Naive thymus-derived CD8-positive, alpha-beta T cell (primary cell): ENCODE results near the gene IPPK. TPM values are rescaled to one million over a fixed set of nuclear protein-coding genes. Genes with fewer than 3 reads are reported as not detected.
"Not testable (repeated sequence)": the region's sequence is repeated elsewhere in the genome, so short reads cannot be mapped to it uniquely, and the experiment has no call there.

Experiments
- ATAC-seq, 2 donors: fragments of 150-1000 bp; cut with Tn5 transposase in 1 of 2; sonication (Bioruptor Pico), chemical (Tn5 transposase) in 1 of 2; 1 replicate in 1 of 2; 2 replicates in 1 of 2; pipeline ENCODE4 v1.10.0; 2021; ENCODE audit warnings: mild to moderate bottlenecking in 2 of 2, moderate library complexity in 2 of 2
- POLR2A ChIA-PET: fragments of 350-600 bp; sonication (Branson Sonifier 250); formaldehyde crosslinking; loops from one replicate; lab custom pipeline; 2021; ENCODE audit warnings: antibody characterized with exemption; lab: Charles Lee
- DNase-seq, 10 donors: peaks; one replicate each; pipeline versions ENCODE4 v3.0.0 to v3.0.0-alpha.2; 2020 to 2022
- H3K27ac Mint-ChIP-seq, 10 donors: one replicate each; pipeline ENCODE4 v1.8.0; 2020 to 2022; ENCODE audit warnings: mild to moderate bottlenecking in 10 of 10, mixed read lengths in 10 of 10, moderate library complexity in 4 of 10, inconsistent platforms in 1 of 10
- H3K27me3 Mint-ChIP-seq, 5 donors: one replicate each; pipeline ENCODE4 v1.8.0; 2021 to 2022; ENCODE audit warnings: mixed read lengths in 5 of 5
- H3K36me3 Mint-ChIP-seq, 3 donors: one replicate each; pipeline ENCODE4 v1.8.0; 2020 to 2022; ENCODE audit warnings: mixed read lengths in 3 of 3, mild to moderate bottlenecking in 2 of 3, inconsistent platforms in 1 of 3
- H3K4me1 Mint-ChIP-seq, 4 donors: one replicate each; pipeline ENCODE4 v1.8.0; 2021 to 2022; ENCODE audit warnings: mixed read lengths in 4 of 4
- H3K4me3 Mint-ChIP-seq, 10 donors: one replicate each; pipeline ENCODE4 v1.8.0; 2020 to 2022; ENCODE audit warnings: mild to moderate bottlenecking in 10 of 10, mixed read lengths in 10 of 10, moderate library complexity in 6 of 10, inconsistent platforms in 1 of 10
- H3K9me3 Mint-ChIP-seq, 9 donors: one replicate each; pipeline ENCODE4 v1.8.0; 2020 to 2022; ENCODE audit warnings: mixed read lengths in 9 of 9, mild to moderate bottlenecking in 3 of 9, inconsistent platforms in 1 of 9, moderate library complexity in 1 of 9
- polyA plus RNA-seq, 3 donors: library from polyadenylated mRNA; unstranded; fragments of 300-500 nt; fragmentation: Illumina TruSeq; gene quantifications; one replicate each; pipeline ENCODE4 v1.2.3, GENCODE V29; 2021
- total RNA-seq, 8 experiments: library from RNA in 2 of 8; stranded (reverse) in 2 of 8; gene quantifications; one replicate each; pipeline ENCODE4 v1.2.3 and lab custom pipeline; 2021 to 2026

The IPPK gene
- total and polyA plus RNA-seq, 5 experiments from 2014 or later, result 4.4 to 9.3 (median 8.5) TPM

DNA sequence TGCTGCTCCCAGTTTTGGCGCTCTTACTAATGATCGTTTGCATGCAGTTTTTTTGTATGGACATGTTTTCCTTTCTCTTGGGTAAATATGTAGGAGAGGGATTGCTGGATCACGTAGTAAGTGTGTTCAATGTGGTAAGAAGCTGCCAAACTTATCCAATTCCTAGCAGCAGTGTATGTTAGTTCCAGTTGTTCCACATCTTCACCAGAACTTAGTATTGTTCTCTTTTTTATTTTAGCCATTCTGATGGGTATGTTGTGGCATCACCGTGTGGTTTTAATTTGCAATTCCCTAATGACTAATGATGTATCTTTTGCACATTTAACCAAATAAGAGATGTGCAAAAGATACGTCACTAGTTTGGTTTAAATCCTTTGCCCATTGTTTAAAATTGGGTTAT is 65.9 kb downstream of the IPPK start:
- Mint-ChIP-seq H3K9me3 (peaks cover 0 to 32% (median 12%) of the 10 kb centered on the region in 9 donors), H3K27me3 (no peaks in the 10 kb centered on the region), H3K36me3 (peaks cover 0 to 9% (median 0%) of the 10 kb centered on the region in 3 donors), H3K4me3 (no peak overlapping the region), H3K4me1 (peaks cover 0 to 3% (median 0%) of the 10 kb centered on the region in 4 donors), H3K27ac (no peak overlapping the region)
- no peak for ATAC-seq
- POLR2A ChIA-PET, result no interaction called here
- DNase-seq, result no peak

GRCh38 chr9:92603100-92603499 is 66.8 kb downstream of the IPPK start:
- no peak overlapping the region for H3K4me3 Mint-ChIP-seq
- H3K9me3 Mint-ChIP-seq, result peaks cover 0 to 32% (median 12%) of the 10 kb centered on the region in 9 donors

GRCh38 chr9:92602413-92602812 is 67.5 kb downstream of the IPPK start:
- ATAC-seq (no peak), DNase-seq (no peak)
- peaks cover 0 to 9% (median 0%) of the 10 kb centered on the region in 3 donors for H3K36me3 Mint-ChIP-seq
- peaks cover 0 to 3% (median 0%) of the 10 kb centered on the region in 4 donors for H3K4me1 Mint-ChIP-seq
- H3K27ac Mint-ChIP-seq, result peak overlapping the region in 1 of 10 donors; percentile 51
- POLR2A ChIA-PET, result no interaction called here
- no peaks in the 10 kb centered on the region for H3K27me3 Mint-ChIP-seq
- no peak overlapping the region for H3K4me3 Mint-ChIP-seq
- peaks cover 0 to 32% (median 12%) of the 10 kb centered on the region in 9 donors for H3K9me3 Mint-ChIP-seq

More at GRCh38 chr9:92603100-92603499, 66.8 kb downstream of the IPPK start:
- no peaks in the 10 kb centered on the region for H3K27me3 Mint-ChIP-seq
- peaks cover 0 to 3% (median 0%) of the 10 kb centered on the region in 4 donors for H3K4me1 Mint-ChIP-seq
- POLR2A ChIA-PET, result no interaction called here
- no peak overlapping the region for H3K27ac Mint-ChIP-seq
- H3K36me3 Mint-ChIP-seq, result peaks cover 0 to 9% (median 0%) of the 10 kb centered on the region in 3 donors
- DNase-seq, result no peak
- no peak for ATAC-seq

DNA sequence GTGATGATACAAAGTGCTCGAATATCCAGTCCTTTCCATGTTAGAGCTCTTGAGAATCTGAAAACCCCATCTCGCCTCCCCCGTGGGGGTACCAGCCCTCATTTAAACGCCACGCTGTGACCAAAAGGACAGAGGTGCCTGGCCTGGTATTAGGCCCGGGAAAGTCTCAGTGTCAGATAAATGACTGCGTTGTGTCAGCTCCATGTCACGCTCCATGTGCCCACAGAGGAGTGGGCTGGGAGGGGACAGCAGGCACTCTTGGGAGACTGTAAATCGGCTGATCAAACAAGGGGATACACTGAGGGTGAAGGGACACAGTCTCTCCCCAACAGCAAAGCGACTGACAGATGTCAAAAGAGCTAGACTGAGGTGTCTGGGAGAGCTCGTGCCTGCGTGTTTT is 68.5 kb downstream of the IPPK start:
- no peak overlapping the region for H3K27ac Mint-ChIP-seq
- DNase-seq, result no peak
- H3K9me3 Mint-ChIP-seq, result peaks cover 0 to 32% (median 12%) of the 10 kb centered on the region in 9 donors
- POLR2A ChIA-PET, result no interaction called here
- peaks cover 0 to 9% (median 0%) of the 10 kb centered on the region in 3 donors for H3K36me3 Mint-ChIP-seq
- H3K4me3 Mint-ChIP-seq, result no peak overlapping the region
- H3K27me3 Mint-ChIP-seq, result no peaks in the 10 kb centered on the region
- H3K4me1 Mint-ChIP-seq, result peaks cover 0 to 3% (median 1%) of the 10 kb centered on the region in 4 donors
- ATAC-seq, result no peak

- POLR2A ChIA-PET, result no interaction called here
- no peak for ATAC-seq
- peaks cover 0 to 3% (median 1%) of the 10 kb centered on the region in 4 donors for H3K4me1 Mint-ChIP-seq
- H3K4me3 Mint-ChIP-seq, result no peak overlapping the region
- DNase-seq, result no peak
- H3K27ac Mint-ChIP-seq, result no peak overlapping the region
- peaks cover 0 to 32% (median 12%) of the 10 kb centered on the region in 9 donors for H3K9me3 Mint-ChIP-seq
- H3K27me3 Mint-ChIP-seq, result no peaks in the 10 kb centered on the region
- peaks cover 0 to 9% (median 0%) of the 10 kb centered on the region in 3 donors for H3K36me3 Mint-ChIP-seq
Observed at GRCh38 chr9:92600462-92601261, 69.3 kb downstream of the IPPK start.

GRCh38 chr9:92599938-92600461 is 69.9 kb downstream of the IPPK start:
- no peaks in the 10 kb centered on the region for H3K27me3 Mint-ChIP-seq
- no peak overlapping the region for H3K27ac Mint-ChIP-seq
- H3K4me3 Mint-ChIP-seq, result no peak overlapping the region
- no peak for DNase-seq
- H3K9me3 Mint-ChIP-seq, result peaks cover 0 to 26% (median 9%) of the 10 kb centered on the region in 9 donors
- peaks cover 0 to 3% (median 1%) of the 10 kb centered on the region in 4 donors for H3K4me1 Mint-ChIP-seq
- POLR2A ChIA-PET, result no interaction called here
- ATAC-seq, result no peak
- peaks cover 0 to 9% (median 0%) of the 10 kb centered on the region in 3 donors for H3K36me3 Mint-ChIP-seq

DNA sequence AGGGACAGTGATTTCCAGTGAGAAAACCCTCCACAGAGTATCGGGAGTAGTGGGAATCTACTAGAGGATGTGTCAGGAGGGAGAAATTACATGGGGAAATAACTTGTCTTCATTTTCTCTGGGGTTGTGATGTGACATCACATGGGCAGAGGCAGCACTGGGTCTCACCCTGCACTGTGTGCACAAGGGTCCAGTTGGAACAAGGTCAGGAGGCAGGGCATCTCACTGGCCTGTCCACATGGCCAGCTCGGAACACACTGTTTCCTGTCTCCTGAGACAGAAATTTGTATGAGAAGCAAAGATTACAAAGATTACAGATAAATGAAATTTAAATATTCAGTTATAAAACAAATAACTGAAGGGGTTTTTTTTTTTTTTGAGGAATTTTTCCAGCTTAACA is 71.5 kb downstream of the IPPK start:
- H3K9me3 Mint-ChIP-seq, result peaks cover 0 to 17% (median under 1%) of the 10 kb centered on the region in 9 donors
- no peak overlapping the region for H3K4me3 Mint-ChIP-seq
- POLR2A ChIA-PET, result no interaction called here
- DNase-seq (no peak), ATAC-seq (no peak)
- peaks cover 0 to 2% (median 0%) of the 10 kb centered on the region in 4 donors for H3K4me1 Mint-ChIP-seq
- H3K27me3 Mint-ChIP-seq, result no peaks in the 10 kb centered on the region
- no peak overlapping the region for H3K27ac Mint-ChIP-seq
- peaks cover 0 to 3% (median 0%) of the 10 kb centered on the region in 3 donors for H3K36me3 Mint-ChIP-seq

GRCh38 chr9:92595930-92596329 is 74.0 kb downstream of the IPPK start:
- Mint-ChIP-seq H3K27ac (no peak overlapping the region), H3K9me3 (no peaks in the 10 kb centered on the region), H3K27me3 (no peaks in the 10 kb centered on the region), H3K4me3 (no peak overlapping the region), H3K36me3 (no peaks in the 10 kb centered on the region), H3K4me1 (peaks cover 0 to 2% (median 0%) of the 10 kb centered on the region in 4 donors)
- POLR2A ChIA-PET, result no interaction called here
- DNase-seq, result no peak
- ATAC-seq, result no peak

DNA sequence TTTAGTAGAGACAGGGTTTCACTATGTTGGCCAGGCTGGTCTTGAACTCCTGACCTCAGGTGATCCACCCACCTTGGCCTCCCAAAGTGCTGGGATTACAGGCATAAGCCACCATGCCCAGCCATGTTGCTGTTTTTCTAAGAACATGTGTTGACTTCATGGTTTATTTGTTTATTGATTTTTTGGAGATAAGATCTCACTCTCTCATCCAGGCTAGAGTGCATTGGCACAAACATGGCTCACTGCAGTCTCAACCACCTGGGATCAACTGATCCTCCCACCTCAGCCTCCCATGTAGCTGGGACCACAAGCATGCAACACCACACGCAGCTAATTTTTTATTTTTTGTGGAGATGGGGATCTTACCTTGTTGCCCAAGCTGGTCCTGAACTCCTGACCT is 74.9 kb downstream of the IPPK start:
- H3K27me3 Mint-ChIP-seq, H3K27ac Mint-ChIP-seq, H3K9me3 Mint-ChIP-seq, ATAC-seq, H3K36me3 Mint-ChIP-seq, POLR2A ChIA-PET, H3K4me3 Mint-ChIP-seq, DNase-seq, H3K4me1 Mint-ChIP-seq: not testable (repeated sequence)

- DNase-seq, result no peak
- ATAC-seq, result no peak
- no peak overlapping the region for H3K4me3 Mint-ChIP-seq
Observed at GRCh38 chr9:92592946-92593861, 76.7 kb downstream of the IPPK start.

DNA sequence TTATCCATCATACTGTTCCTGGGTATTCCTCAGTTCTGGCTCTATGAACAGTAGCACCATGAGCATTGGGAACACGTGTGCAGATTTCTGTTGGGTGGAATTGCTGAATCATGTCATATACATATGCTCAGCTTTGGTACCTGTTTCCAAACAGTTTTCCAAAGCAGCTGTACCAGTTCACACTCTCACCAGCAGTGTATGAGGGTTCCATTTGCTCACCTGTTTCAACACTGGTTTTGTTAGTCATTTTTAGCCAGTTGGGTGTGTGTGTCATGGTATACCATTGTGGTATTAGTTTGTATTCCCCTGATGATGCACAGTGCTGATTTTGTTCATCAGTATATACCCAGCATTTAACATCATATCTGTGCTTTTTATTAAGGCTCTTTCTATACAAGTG is 77.4 kb downstream of the IPPK start:
- Mint-ChIP-seq H3K4me3 (no peak overlapping the region), H3K27me3 (no peaks in the 10 kb centered on the region), H3K27ac (no peak overlapping the region), H3K4me1 (peaks cover 0 to 2% (median 0%) of the 10 kb centered on the region in 4 donors), H3K36me3 (no peaks in the 10 kb centered on the region), H3K9me3 (no peaks in the 10 kb centered on the region)
- POLR2A ChIA-PET, result no interaction called here
- DNase-seq, result no peak
- ATAC-seq, result no peak

More at GRCh38 chr9:92592946-92593861, 76.7 kb downstream of the IPPK start:
- H3K27me3 Mint-ChIP-seq, result no peaks in the 10 kb centered on the region
- POLR2A ChIA-PET, result no interaction called here
- no peaks in the 10 kb centered on the region for H3K9me3 Mint-ChIP-seq
- H3K36me3 Mint-ChIP-seq, result no peaks in the 10 kb centered on the region
- no peak overlapping the region for H3K27ac Mint-ChIP-seq
- peaks cover 0 to 2% (median 0%) of the 10 kb centered on the region in 4 donors for H3K4me1 Mint-ChIP-seq

DNA sequence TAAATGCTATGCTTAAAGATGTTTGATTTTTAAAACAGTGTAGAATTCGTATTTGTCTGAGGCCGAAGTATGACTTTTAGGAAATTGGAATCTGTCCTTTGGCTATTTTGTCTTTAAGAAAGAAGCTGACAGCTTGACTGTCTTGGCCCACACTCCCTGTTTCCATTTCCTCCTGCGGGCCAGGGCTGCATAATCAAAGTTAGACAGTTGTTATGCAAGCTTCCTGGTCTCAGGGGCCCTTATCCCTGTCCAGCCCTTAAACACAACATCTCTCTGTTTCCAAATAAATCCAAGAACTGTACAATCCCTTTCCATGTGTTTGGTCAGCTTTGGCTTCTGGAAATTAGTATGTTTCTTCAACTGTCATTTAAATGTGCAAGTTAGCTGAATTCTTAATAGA is 79.6 kb downstream of the IPPK start:
- POLR2A ChIA-PET, result no interaction called here
- ATAC-seq, result no peak
- DNase-seq, result no peak
- Mint-ChIP-seq H3K9me3 (peaks cover 0 to 9% (median 0%) of the 10 kb centered on the region in 9 donors), H3K36me3 (peaks cover 0 to 4% (median 2%) of the 10 kb centered on the region in 3 donors), H3K27ac (no peak overlapping the region), H3K4me1 (no peaks in the 10 kb centered on the region), H3K4me3 (no peak overlapping the region), H3K27me3 (peaks cover 0 to 9% (median 0%) of the 10 kb centered on the region in 5 donors)
